GM12892 (cell line): Measurements from ENCODE around the gene DDX10.

Experiments
- POLR2A ChIP-seq: IDR thresholded peaks from 2 replicates; pipeline ENCODE4 v1.6.1; 2011; ENCODE audit warnings: low read depth, low read length, control low read depth
- POLR2AphosphoS5 ChIP-seq: IDR thresholded peaks from 2 replicates; pipeline ENCODE4 v1.6.1; 2011; ENCODE audit warnings: low read depth, low read length, control low read depth
- TAF1 ChIP-seq: IDR thresholded peaks from 2 replicates; pipeline ENCODE4 v1.6.1; 2011; ENCODE audit warnings: low read depth, mild to moderate bottlenecking, control low read depth, low read length, borderline replicate concordance

- TF ChIP-seq POLR2A, result no peak
- TF ChIP-seq TAF1, result no peak
- TF ChIP-seq POLR2AphosphoS5, result no peak
These were observed 250.1 kb downstream of the DDX10 start for GRCh38 chr11:108914981-108915380.
